ENCODE data around the gene PTPRD. TPM values are rescaled to one million over a fixed set of nuclear protein-coding genes. Genes with fewer than 3 reads are reported as not detected.

PTPRD gene
- total RNA-seq, 1 experiment from 2014 or later = 70.1 TPM

DNA sequence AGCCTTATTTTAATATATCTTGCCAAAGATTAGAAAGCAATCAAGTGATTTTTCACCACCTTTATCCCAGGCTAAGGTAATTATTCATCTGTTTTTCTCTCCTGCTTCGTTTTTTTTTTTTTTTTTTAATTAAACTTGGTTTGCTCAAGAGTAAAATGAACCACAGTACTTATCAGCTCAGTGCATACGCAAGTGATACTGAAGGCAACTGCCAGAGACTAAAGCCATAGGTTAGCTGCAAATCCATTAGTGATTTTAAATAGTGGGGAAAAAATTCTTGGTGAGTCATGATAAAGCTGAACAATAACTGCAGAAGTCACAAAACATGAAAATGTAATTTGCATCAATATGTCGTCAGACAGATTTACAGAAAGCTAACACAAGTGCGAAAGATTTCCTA is 829.1 kb downstream of the PTPRD start:
- no TSS peak for BruUV-seq (replicated peaks)
- no peak for DNase-seq
- intact Hi-C loops (cut with micrococcal nuclease; ENCODE audit: unreplicated experiment) = no loop called here
- Mint-ChIP-seq H3K27ac (ENCODE audit: unreplicated experiment) (no peak overlapping the region), H3K9me3 (ENCODE audit: unreplicated experiment) (no peaks in the 10 kb centered on the region), H3K4me1 (ENCODE audit: low read depth, unreplicated experiment) (no peaks in the 10 kb centered on the region), H3K36me3 (ENCODE audit: insufficient read depth, unreplicated experiment) (no peaks in the 10 kb centered on the region), H3K27me3 (ENCODE audit: insufficient read depth, unreplicated experiment) (no peaks in the 10 kb centered on the region), H3K4me3 (ENCODE audit: unreplicated experiment) (no peak overlapping the region)
- Histone ChIP-seq H3K36me3 (ENCODE audit: control insufficient read depth, insufficient read depth, low read length) (no peaks in the 10 kb centered on the region), H3K27me3 (replicated peaks; ENCODE audit: control insufficient read depth, insufficient read depth, low read length) (no peaks in the 10 kb centered on the region), H3K9me3 (no peaks in the 10 kb centered on the region), H3K4me1 (no peaks in the 10 kb centered on the region), H3K4me3 (ENCODE audit: low read depth, low read length) (no peak overlapping the region)
- CTCF ChIA-PET = no interaction called here
- TF ChIP-seq, protein P1, sequence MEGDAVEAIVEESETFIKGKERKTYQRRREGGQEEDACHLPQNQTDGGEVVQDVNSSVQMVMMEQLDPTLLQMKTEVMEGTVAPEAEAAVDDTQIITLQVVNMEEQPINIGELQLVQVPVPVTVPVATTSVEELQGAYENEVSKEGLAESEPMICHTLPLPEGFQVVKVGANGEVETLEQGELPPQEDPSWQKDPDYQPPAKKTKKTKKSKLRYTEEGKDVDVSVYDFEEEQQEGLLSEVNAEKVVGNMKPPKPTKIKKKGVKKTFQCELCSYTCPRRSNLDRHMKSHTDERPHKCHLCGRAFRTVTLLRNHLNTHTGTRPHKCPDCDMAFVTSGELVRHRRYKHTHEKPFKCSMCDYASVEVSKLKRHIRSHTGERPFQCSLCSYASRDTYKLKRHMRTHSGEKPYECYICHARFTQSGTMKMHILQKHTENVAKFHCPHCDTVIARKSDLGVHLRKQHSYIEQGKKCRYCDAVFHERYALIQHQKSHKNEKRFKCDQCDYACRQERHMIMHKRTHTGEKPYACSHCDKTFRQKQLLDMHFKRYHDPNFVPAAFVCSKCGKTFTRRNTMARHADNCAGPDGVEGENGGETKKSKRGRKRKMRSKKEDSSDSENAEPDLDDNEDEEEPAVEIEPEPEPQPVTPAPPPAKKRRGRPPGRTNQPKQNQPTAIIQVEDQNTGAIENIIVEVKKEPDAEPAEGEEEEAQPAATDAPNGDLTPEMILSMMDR (IDR thresholded peaks at IDR 0.05; ENCODE audit: insufficient read depth in 1 of 2, low read depth in 1 of 2, low read length in 1 of 2, severe bottlenecking in 1 of 2, unreplicated experiment in 1 of 2) = no peak
- POLR2A ChIA-PET = no interaction called here

GRCh38 chr9:9783211-9783610 is 829.6 kb downstream of the PTPRD start:
- Mint-ChIP-seq H3K4me1 (ENCODE audit: low read depth, unreplicated experiment) (no peaks in the 10 kb centered on the region), H3K9me3 (ENCODE audit: unreplicated experiment) (no peaks in the 10 kb centered on the region), H3K27me3 (ENCODE audit: insufficient read depth, unreplicated experiment) (no peaks in the 10 kb centered on the region), H3K4me3 (ENCODE audit: unreplicated experiment) (no peak overlapping the region), H3K36me3 (ENCODE audit: insufficient read depth, unreplicated experiment) (no peaks in the 10 kb centered on the region), H3K27ac (ENCODE audit: unreplicated experiment) (no peak overlapping the region)
- intact Hi-C loops (cut with micrococcal nuclease; ENCODE audit: unreplicated experiment) = no loop called here
- ChIA-PET POLR2A (no interaction called here), CTCF (no interaction called here)
- H3K27me3 ChIP-seq (replicated peaks; ENCODE audit: control insufficient read depth, insufficient read depth, low read length) = no peaks in the 10 kb centered on the region
- H3K4me1 ChIP-seq = no peaks in the 10 kb centered on the region
- BruUV-seq (replicated peaks) = no TSS peak
- H3K9me3 ChIP-seq = no peaks in the 10 kb centered on the region
- TF ChIP-seq, protein P1 (IDR thresholded peaks at IDR 0.05; ENCODE audit: insufficient read depth in 1 of 2, low read depth in 1 of 2, low read length in 1 of 2, severe bottlenecking in 1 of 2, unreplicated experiment in 1 of 2) = no peak
- H3K36me3 ChIP-seq (ENCODE audit: control insufficient read depth, insufficient read depth, low read length) = no peaks in the 10 kb centered on the region
- no peak overlapping the region for H3K4me3 ChIP-seq (ENCODE audit: low read depth, low read length)
- DNase-seq = no peak

DNA sequence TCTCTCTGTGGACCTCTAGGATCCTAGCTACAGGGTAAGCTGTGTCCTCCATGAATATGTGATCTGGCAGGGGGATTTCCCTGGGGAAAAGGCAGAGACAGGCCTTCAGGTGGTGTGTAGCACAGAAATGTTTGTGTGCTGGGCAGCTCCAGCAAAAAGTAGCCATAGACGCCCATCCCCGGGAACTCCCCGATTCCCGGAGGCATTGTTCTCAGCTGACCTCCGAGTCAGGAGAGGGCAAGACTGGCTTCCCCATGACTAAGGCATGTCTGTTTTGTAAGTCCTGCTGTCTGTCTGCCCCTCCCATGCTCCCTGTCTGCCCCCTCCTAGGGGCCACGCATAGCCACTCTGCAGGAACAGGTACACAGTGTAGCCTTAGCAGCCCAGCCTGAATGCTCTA is 834.5 kb downstream of the PTPRD start:
- DNase-seq = no peak
- H3K4me3 Mint-ChIP-seq (ENCODE audit: unreplicated experiment) = no peak overlapping the region
- Histone ChIP-seq H3K27me3 (replicated peaks; ENCODE audit: control insufficient read depth, insufficient read depth, low read length) (no peaks in the 10 kb centered on the region), H3K4me3 (ENCODE audit: low read depth, low read length) (no peak overlapping the region), H3K9me3 (no peaks in the 10 kb centered on the region), H3K4me1 (no peaks in the 10 kb centered on the region), H3K36me3 (ENCODE audit: control insufficient read depth, insufficient read depth, low read length) (no peaks in the 10 kb centered on the region)
- intact Hi-C loops (cut with micrococcal nuclease; ENCODE audit: unreplicated experiment) = no loop called here
- POLR2A ChIA-PET = no interaction called here
- TF ChIP-seq, protein P1 (IDR thresholded peaks at IDR 0.05; ENCODE audit: insufficient read depth in 1 of 2, low read depth in 1 of 2, low read length in 1 of 2, severe bottlenecking in 1 of 2, unreplicated experiment in 1 of 2) = no peak
- CTCF ChIA-PET = no interaction called here
- BruUV-seq (replicated peaks) = no TSS peak
- no peaks in the 10 kb centered on the region for H3K36me3 Mint-ChIP-seq (ENCODE audit: insufficient read depth, unreplicated experiment)
- H3K9me3 Mint-ChIP-seq (ENCODE audit: unreplicated experiment) = no peaks in the 10 kb centered on the region
- H3K27ac Mint-ChIP-seq (ENCODE audit: unreplicated experiment) = no peak overlapping the region
- H3K27me3 Mint-ChIP-seq (ENCODE audit: insufficient read depth, unreplicated experiment) = no peaks in the 10 kb centered on the region
- H3K4me1 Mint-ChIP-seq (ENCODE audit: low read depth, unreplicated experiment) = no peaks in the 10 kb centered on the region
